ENCODE data around the gene CYP2B6.

GRCh38 chr19:41025871-41026270 is 34.8 kb downstream of the CYP2B6 start:
- TF ChIP-seq CTCF (IDR thresholded peaks at IDR 0.05) (no peak), POLR2A (IDR thresholded peaks at IDR 0.05) (no peak)
